Measurements from ENCODE around the gene CD200. TPM values are rescaled to one million over a fixed set of nuclear protein-coding genes. Genes with fewer than 3 reads are reported as not detected.

CD200 gene
- total RNA-seq, 1 donor from 2014 or later: 30.9 TPM

GRCh38 chr3:112354642-112355306, 21.8 kb downstream of the CD200 start:
- no peaks in the 10 kb centered on the region for H3K27me3 Mint-ChIP-seq (ENCODE audit: unreplicated experiment)
- H3K27ac Mint-ChIP-seq (ENCODE audit: unreplicated experiment): peak overlapping the region; percentile 79
- peaks cover 78% of the 10 kb centered on the region for H3K4me1 Mint-ChIP-seq (ENCODE audit: unreplicated experiment)
- H3K4me3 Mint-ChIP-seq (ENCODE audit: unreplicated experiment): no peak overlapping the region
- H3K36me3 Mint-ChIP-seq (ENCODE audit: low read depth, unreplicated experiment): peaks cover 14% of the 10 kb centered on the region
- TF ChIP-seq, protein P1, sequence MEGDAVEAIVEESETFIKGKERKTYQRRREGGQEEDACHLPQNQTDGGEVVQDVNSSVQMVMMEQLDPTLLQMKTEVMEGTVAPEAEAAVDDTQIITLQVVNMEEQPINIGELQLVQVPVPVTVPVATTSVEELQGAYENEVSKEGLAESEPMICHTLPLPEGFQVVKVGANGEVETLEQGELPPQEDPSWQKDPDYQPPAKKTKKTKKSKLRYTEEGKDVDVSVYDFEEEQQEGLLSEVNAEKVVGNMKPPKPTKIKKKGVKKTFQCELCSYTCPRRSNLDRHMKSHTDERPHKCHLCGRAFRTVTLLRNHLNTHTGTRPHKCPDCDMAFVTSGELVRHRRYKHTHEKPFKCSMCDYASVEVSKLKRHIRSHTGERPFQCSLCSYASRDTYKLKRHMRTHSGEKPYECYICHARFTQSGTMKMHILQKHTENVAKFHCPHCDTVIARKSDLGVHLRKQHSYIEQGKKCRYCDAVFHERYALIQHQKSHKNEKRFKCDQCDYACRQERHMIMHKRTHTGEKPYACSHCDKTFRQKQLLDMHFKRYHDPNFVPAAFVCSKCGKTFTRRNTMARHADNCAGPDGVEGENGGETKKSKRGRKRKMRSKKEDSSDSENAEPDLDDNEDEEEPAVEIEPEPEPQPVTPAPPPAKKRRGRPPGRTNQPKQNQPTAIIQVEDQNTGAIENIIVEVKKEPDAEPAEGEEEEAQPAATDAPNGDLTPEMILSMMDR (IDR thresholded peaks at IDR 0.05; ENCODE audit: unreplicated experiment): no peak
- no peaks in the 10 kb centered on the region for H3K9me3 Mint-ChIP-seq (ENCODE audit: unreplicated experiment)
- DNase-seq (ENCODE audit: low spot score): no peak

GRCh38 chr3:112355307-112355687, 22.3 kb downstream of the CD200 start:
- DNase-seq (ENCODE audit: low spot score): no peak
- H3K4me1 Mint-ChIP-seq (ENCODE audit: unreplicated experiment): peaks cover 73% of the 10 kb centered on the region
- H3K27me3 Mint-ChIP-seq (ENCODE audit: unreplicated experiment): no peaks in the 10 kb centered on the region
- TF ChIP-seq, protein P1 (IDR thresholded peaks at IDR 0.05; ENCODE audit: unreplicated experiment): no peak
- H3K36me3 Mint-ChIP-seq (ENCODE audit: low read depth, unreplicated experiment): peaks cover 14% of the 10 kb centered on the region
- H3K9me3 Mint-ChIP-seq (ENCODE audit: unreplicated experiment): no peaks in the 10 kb centered on the region
- no peak overlapping the region for H3K4me3 Mint-ChIP-seq (ENCODE audit: unreplicated experiment)
- peak overlapping the region; percentile 75 for H3K27ac Mint-ChIP-seq (ENCODE audit: unreplicated experiment)

GRCh38 chr3:112357930-112358780, 25.2 kb downstream of the CD200 start:
- Mint-ChIP-seq H3K9me3 (ENCODE audit: unreplicated experiment) (no peaks in the 10 kb centered on the region), H3K36me3 (ENCODE audit: low read depth, unreplicated experiment) (peaks cover 4% of the 10 kb centered on the region), H3K27ac (ENCODE audit: unreplicated experiment) (peak overlapping the region; percentile 85), H3K27me3 (ENCODE audit: unreplicated experiment) (no peaks in the 10 kb centered on the region), H3K4me3 (ENCODE audit: unreplicated experiment) (no peak overlapping the region), H3K4me1 (ENCODE audit: unreplicated experiment) (peaks cover 45% of the 10 kb centered on the region)
- DNase-seq (ENCODE audit: low spot score): no peak
- TF ChIP-seq, protein P1 (IDR thresholded peaks at IDR 0.05; ENCODE audit: unreplicated experiment): no peak

DNA sequence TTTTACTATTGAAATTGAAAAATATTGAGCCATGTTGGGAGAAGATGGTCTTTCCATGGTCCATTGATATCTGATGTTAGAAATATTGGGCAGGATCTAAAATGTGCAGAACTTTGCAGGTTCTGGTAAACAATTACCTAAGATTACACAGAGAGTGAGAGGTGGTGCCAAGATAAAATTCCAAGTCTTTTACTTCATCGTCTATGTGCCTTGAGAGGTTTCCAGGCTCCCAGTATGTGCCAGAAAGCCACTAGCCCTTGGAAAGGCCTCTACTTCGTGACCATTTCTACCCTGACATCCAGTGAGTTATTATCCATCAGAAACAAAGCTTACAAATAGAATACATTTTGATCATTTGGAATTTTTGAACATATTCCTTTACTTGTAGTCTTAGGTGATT, 27.6 kb downstream of the CD200 start:
- no peak overlapping the region for H3K27ac Mint-ChIP-seq (ENCODE audit: unreplicated experiment)
- no peaks in the 10 kb centered on the region for H3K27me3 Mint-ChIP-seq (ENCODE audit: unreplicated experiment)
- no peaks in the 10 kb centered on the region for H3K36me3 Mint-ChIP-seq (ENCODE audit: low read depth, unreplicated experiment)
- no peak overlapping the region for H3K4me3 Mint-ChIP-seq (ENCODE audit: unreplicated experiment)
- DNase-seq (ENCODE audit: low spot score): no peak
- H3K9me3 Mint-ChIP-seq (ENCODE audit: unreplicated experiment): no peaks in the 10 kb centered on the region
- H3K4me1 Mint-ChIP-seq (ENCODE audit: unreplicated experiment): peaks cover 26% of the 10 kb centered on the region
- TF ChIP-seq, protein P1 (IDR thresholded peaks at IDR 0.05; ENCODE audit: unreplicated experiment): no peak

DNA sequence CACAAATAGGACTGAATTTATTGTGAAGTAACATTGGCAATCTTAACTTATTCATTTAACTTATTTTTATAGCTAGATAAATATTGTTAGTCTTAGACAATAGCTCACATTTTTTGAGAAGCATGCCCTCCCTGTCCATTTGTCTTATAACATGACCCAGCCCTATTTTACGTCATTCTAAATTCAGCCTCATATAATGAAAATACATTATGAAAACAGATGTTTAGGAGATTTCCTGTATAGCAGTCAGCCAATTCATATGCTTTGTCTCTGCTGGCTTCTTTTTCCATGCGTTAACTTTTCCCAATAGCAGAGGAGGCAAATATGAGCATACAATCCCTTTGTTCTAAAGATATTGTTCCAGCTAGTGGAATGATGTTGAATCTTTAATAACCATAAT, 29.3 kb downstream of the CD200 start:
- H3K9me3 Mint-ChIP-seq (ENCODE audit: unreplicated experiment): no peaks in the 10 kb centered on the region
- peaks cover 26% of the 10 kb centered on the region for H3K4me1 Mint-ChIP-seq (ENCODE audit: unreplicated experiment)
- H3K36me3 Mint-ChIP-seq (ENCODE audit: low read depth, unreplicated experiment): no peaks in the 10 kb centered on the region
- no peaks in the 10 kb centered on the region for H3K27me3 Mint-ChIP-seq (ENCODE audit: unreplicated experiment)
- TF ChIP-seq, protein P1 (IDR thresholded peaks at IDR 0.05; ENCODE audit: unreplicated experiment): no peak
- no peak for DNase-seq (ENCODE audit: low spot score)
- H3K27ac Mint-ChIP-seq (ENCODE audit: unreplicated experiment): no peak overlapping the region
- H3K4me3 Mint-ChIP-seq (ENCODE audit: unreplicated experiment): no peak overlapping the region

All from endothelial cell (in vitro differentiated cells).